Uterus (tissue), 4 donors: ENCODE results near the gene TTLL10. TPM values are rescaled to one million over a fixed set of nuclear protein-coding genes. Genes with fewer than 3 reads are reported as not detected.

Experiments
- DNase-seq, 2 donors: peaks; one replicate each; pipeline ENCODE4 v3.0.0-alpha.2; 2019 to 2020
- H3K27ac ChIP-seq, 2 donors: fragments of 200-600 bp; sonication (generic); 1 replicate in 1 of 2; 2 replicates in 1 of 2; pipeline ENCODE4 v1.5.1; 2016 to 2018
- H3K27me3 ChIP-seq, 2 donors: fragments of 200-600 bp; sonication (generic); one replicate each; pipeline ENCODE4 v1.5.1; 2018 to 2019; ENCODE audit warnings: control low read depth in 1 of 2
- H3K36me3 ChIP-seq, 2 donors: fragments of 200-600 bp; sonication (generic); one replicate each; pipeline ENCODE4 v1.5.1; 2019; ENCODE audit warnings: control low read depth in 1 of 2
- H3K4me1 ChIP-seq, 2 donors: fragments of 200-600 bp; sonication (generic); one replicate each; pipeline ENCODE4 v1.5.1; 2018 to 2019; ENCODE audit warnings: control low read depth in 1 of 2
- H3K4me3 ChIP-seq, 2 donors: fragments of 200-600 bp; sonication (generic); 1 replicate in 1 of 2; 2 replicates in 1 of 2; pipeline ENCODE4 v1.5.1; 2018 to 2019; ENCODE audit warnings: mild to moderate bottlenecking in 1 of 2
- H3K9me3 ChIP-seq, 2 donors: fragments of 200-600 bp; sonication (generic); one replicate each; pipeline ENCODE4 v1.5.1; 2019; ENCODE audit warnings: control low read depth in 1 of 2
- POLR2A ChIP-seq, 2 donors: fragments of 450-650 bp; IDR thresholded peaks; one replicate each; pipeline ENCODE4 v1.6.1; 2016; ENCODE audit warnings: antibody characterized with exemption in 2 of 2, mild to moderate bottlenecking in 1 of 2, moderate library complexity in 1 of 2
- intact Hi-C: fragments of 100-400 bp; cut with DNase I; formaldehyde crosslinking; loops from one replicate; pipeline ENCODE4 v1.15.1; 2023; ENCODE audit warnings: low total_unique reads
- microRNA counts, 2 donors: library from miRNA; unstranded; fragments of <30 nt; microRNA quantifications; one replicate each; lab custom pipeline; 2016 to 2017
- microRNA-seq: library from miRNA; unstranded; fragments of <30 nt; microRNA quantifications from one replicate; pipeline ENCODE4, GENCODE V29; 2016; ENCODE audit warnings: borderline microRNAs expressed, borderline replicate concordance
- small RNA-seq: library from RNA; depleted of rRNA; stranded (forward); fragments of <200 nt; gene quantifications from one replicate; pipeline ENCODE3, GENCODE V24; 2016
- total RNA-seq, 4 donors: library from RNA; depleted of rRNA in 3 of 4; stranded (reverse); fragments of >200 nt in 3 of 4; gene quantifications; one replicate each; pipeline versions ENCODE4 v1.1.0 to v1.2.4, GENCODE V29; 2014 to 2023
- TF ChIP-seq, protein P1 (sequence below), 4 experiments: fragments of 200-600 bp in 2 of 4; fragments of 450-650 bp in 2 of 4; sonication (generic) in 2 of 4; IDR thresholded peaks; one replicate each; pipeline ENCODE4 v1.5.1; 2016 to 2019; ENCODE audit warnings: antibody characterized with exemption in 4 of 4, mild to moderate bottlenecking in 2 of 4, moderate library complexity in 1 of 4
- donor health status: DM: yes; HTN: yes; CAD: no.

Gene TTLL10
- total RNA-seq, 4 donors from 2014 or later: 0.35 to 0.51 TPM; not detected in 2

- Histone ChIP-seq H3K36me3 (no peaks in the 10 kb centered on the region), H3K4me1 (peaks cover 0 to 9% of the 10 kb centered on the region in 2 donors), H3K4me3 (no peak overlapping the region), H3K27ac (no peak overlapping the region), H3K9me3 (no peaks in the 10 kb centered on the region), H3K27me3 (peaks cover 0 to 8% of the 10 kb centered on the region in 2 donors)
- DNase-seq: no peak
- TF ChIP-seq POLR2A (IDR thresholded peaks at IDR 0.05): no peak
- TF ChIP-seq, protein P1, sequence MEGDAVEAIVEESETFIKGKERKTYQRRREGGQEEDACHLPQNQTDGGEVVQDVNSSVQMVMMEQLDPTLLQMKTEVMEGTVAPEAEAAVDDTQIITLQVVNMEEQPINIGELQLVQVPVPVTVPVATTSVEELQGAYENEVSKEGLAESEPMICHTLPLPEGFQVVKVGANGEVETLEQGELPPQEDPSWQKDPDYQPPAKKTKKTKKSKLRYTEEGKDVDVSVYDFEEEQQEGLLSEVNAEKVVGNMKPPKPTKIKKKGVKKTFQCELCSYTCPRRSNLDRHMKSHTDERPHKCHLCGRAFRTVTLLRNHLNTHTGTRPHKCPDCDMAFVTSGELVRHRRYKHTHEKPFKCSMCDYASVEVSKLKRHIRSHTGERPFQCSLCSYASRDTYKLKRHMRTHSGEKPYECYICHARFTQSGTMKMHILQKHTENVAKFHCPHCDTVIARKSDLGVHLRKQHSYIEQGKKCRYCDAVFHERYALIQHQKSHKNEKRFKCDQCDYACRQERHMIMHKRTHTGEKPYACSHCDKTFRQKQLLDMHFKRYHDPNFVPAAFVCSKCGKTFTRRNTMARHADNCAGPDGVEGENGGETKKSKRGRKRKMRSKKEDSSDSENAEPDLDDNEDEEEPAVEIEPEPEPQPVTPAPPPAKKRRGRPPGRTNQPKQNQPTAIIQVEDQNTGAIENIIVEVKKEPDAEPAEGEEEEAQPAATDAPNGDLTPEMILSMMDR (IDR thresholded peaks at IDR 0.05): no peak
- intact Hi-C loops: no loop called here
Measured at GRCh38 chr1:1247341-1247913, 73.7 kb downstream of the TTLL10 start.

MicroRNA genes within 50 kb of the gene (microRNA counts, 767-probe panel; counts per million panel counts)
- microRNA hsa-miR-200a-3p (lab: Ali Mortazavi, UCI): 0 counts per million in 2 donors
- microRNA hsa-miR-200b-3p (lab: Ali Mortazavi, UCI): 0 to 2,670 counts per million in 2 donors
- 0 counts per million in 2 donors for microRNA hsa-miR-429 (lab: Ali Mortazavi, UCI)

Small RNAs within 50 kb of the gene (microRNA-seq; reads per million reads assigned to microRNA genes)
- gene MIR200A (8.3 reads per million, percentile 16 among the genes with 10 or more reads in this experiment), gene MIR200B (50.5 reads per million, percentile 46 among the genes with 10 or more reads in this experiment), gene MIR429 (2.5 reads per million)

Small RNAs within 50 kb of the gene (small RNA-seq; reads per million reads assigned to genes)
- gene MIR200A (not detected), gene MIR200B (not detected), gene MIR429 (not detected)

Other genes with a start within 250 kb of the TTLL10 start
- gene SAMD11, start 250.0 kb upstream of the TTLL10 start, total RNA-seq: 10 to 100 TPM in 2 of 4 donors, 1 to 10 TPM in 2; 1.0 to 40.7 (median 13.8) TPM
- gene NOC2L, start 214.6 kb upstream of the TTLL10 start, total RNA-seq: 10 to 100 TPM; 21.8 to 58.8 (median 37.5) TPM
- 10 to 100 TPM in 2 of 4 donors, 1 to 10 TPM in 2; 1.8 to 15.3 (median 9.6) TPM for gene KLHL17, start 213.3 kb upstream of the TTLL10 start, total RNA-seq
- 1 to 10 TPM in 1 of 4 donors, not detected in 3; 1.1 TPM for gene PLEKHN1, start 207.4 kb upstream of the TTLL10 start, total RNA-seq
- 1 to 10 TPM in 1 of 4 donors, not detected in 3; 2.3 TPM for gene PERM1, start 191.8 kb upstream of the TTLL10 start, total RNA-seq
- 10 to 100 TPM; 19.6 to 41.0 (median 36.3) TPM for gene HES4, start 173.8 kb upstream of the TTLL10 start, total RNA-seq
- gene ISG15, start 160.4 kb upstream of the TTLL10 start, total RNA-seq: 10 to 100 TPM in 2 of 4 donors, 1 to 10 TPM in 2; 1.8 to 27.2 (median 15.2) TPM
- 10 to 100 TPM in 3 of 4 donors, 1 to 10 TPM in 1; 8.2 to 86.9 (median 26.2) TPM for gene AGRN, start 153.8 kb upstream of the TTLL10 start, total RNA-seq
- not detected for gene RNF223, start 99.6 kb upstream of the TTLL10 start, total RNA-seq
- gene C1orf159, start 57.8 kb upstream of the TTLL10 start, total RNA-seq: 10 to 100 TPM in 3 of 4 donors, 1 to 10 TPM in 1; 4.9 to 20.0 (median 17.9) TPM
- gene TNFRSF18, start 32.7 kb downstream of the TTLL10 start, total RNA-seq: 1 to 10 TPM in 1 of 4 donors, under 1 TPM in 1, not detected in 2; 0.37 to 2.6 TPM
- 1 to 10 TPM in 2 of 4 donors, not detected in 2; 1.3 to 1.5 TPM for gene TNFRSF4, start 40.3 kb downstream of the TTLL10 start, total RNA-seq
- gene SDF4, start 58.1 kb downstream of the TTLL10 start, total RNA-seq: 100 to 1,000 TPM in 1 of 4 donors, 10 to 100 TPM in 3; 29.7 to 105 (median 50.3) TPM
- 10 to 100 TPM in 3 of 4 donors, 1 to 10 TPM in 1; 1.8 to 23.5 (median 17.6) TPM for gene B3GALT6, start 58.4 kb downstream of the TTLL10 start, total RNA-seq
- 1 to 10 TPM in 2 of 4 donors, not detected in 2; 3.1 to 8.2 TPM for gene C1QTNF12, start 72.8 kb downstream of the TTLL10 start, total RNA-seq
- 10 to 100 TPM in 3 of 4 donors, 1 to 10 TPM in 1; 9.5 to 66.1 (median 49.8) TPM for gene UBE2J2, start 100.0 kb downstream of the TTLL10 start, total RNA-seq
- 1 to 10 TPM in 3 of 4 donors, under 1 TPM in 1; 0.26 to 8.4 (median 4.4) TPM for gene SCNN1D, start 106.6 kb downstream of the TTLL10 start, total RNA-seq
- 10 to 100 TPM; 11.2 to 98.5 (median 44.0) TPM for gene ACAP3, start 134.1 kb downstream of the TTLL10 start, total RNA-seq
- gene PUSL1, start 134.7 kb downstream of the TTLL10 start, total RNA-seq: 10 to 100 TPM; 14.7 to 34.1 (median 24.3) TPM
- 100 to 1,000 TPM in 2 of 4 donors, 10 to 100 TPM in 2; 45.6 to 277 (median 130) TPM for gene INTS11, start 150.8 kb downstream of the TTLL10 start, total RNA-seq
- 10 to 100 TPM in 2 of 4 donors, 1 to 10 TPM in 2; 3.5 to 23.9 (median 16.4) TPM for gene CPTP, start 150.9 kb downstream of the TTLL10 start, total RNA-seq
- under 1 TPM in 2 of 4 donors, not detected in 2; 0.14 to 0.34 TPM for gene TAS1R3, start 157.4 kb downstream of the TTLL10 start, total RNA-seq
- gene DVL1, start 175.5 kb downstream of the TTLL10 start, total RNA-seq: 10 to 100 TPM; 35.6 to 94.5 (median 49.7) TPM
- gene MXRA8, start 184.7 kb downstream of the TTLL10 start, total RNA-seq: 100 to 1,000 TPM in 2 of 4 donors, 10 to 100 TPM in 2; 86.1 to 143 (median 117) TPM
- 10 to 100 TPM; 13.2 to 75.8 (median 31.1) TPM for gene AURKAIP1, start 201.3 kb downstream of the TTLL10 start, total RNA-seq
- 100 to 1,000 TPM; 207 to 351 (median 281) TPM for gene CCNL2, start 225.5 kb downstream of the TTLL10 start, total RNA-seq
- 100 to 1,000 TPM in 1 of 4 donors, 10 to 100 TPM in 3; 34.3 to 114 (median 65.1) TPM for gene MRPL20, start 233.4 kb downstream of the TTLL10 start, total RNA-seq
- 10 to 100 TPM in 2 of 4 donors, 1 to 10 TPM in 2; 1.3 to 20.0 (median 6.7) TPM for gene ANKRD65, start 247.4 kb downstream of the TTLL10 start, total RNA-seq